Measurements from ENCODE around the gene FOXO3. TPM values are rescaled to one million over a fixed set of nuclear protein-coding genes. Genes with fewer than 3 reads are reported as not detected.

The FOXO3 gene
- total RNA-seq, 1 experiment from 2014 or later: 22.1 TPM

- no peaks in the 10 kb centered on the region for H3K27me3 ChIP-seq (ENCODE audit: insufficient read depth, low read length)
- no peak overlapping the region for H2BK15ac ChIP-seq (ENCODE audit: low read depth, low read length)
- DNase-seq: no peak
- no peak overlapping the region for H3K9ac ChIP-seq (ENCODE audit: extremely low read depth, insufficient read length, low read length)
- no peak overlapping the region for H2BK20ac ChIP-seq (ENCODE audit: low read depth, low read length, poor library complexity, severe bottlenecking)
- H3K14ac ChIP-seq (ENCODE audit: insufficient read depth, low read length): no peak overlapping the region
- Mint-ChIP-seq H3K27me3 (ENCODE audit: low read depth) (no peaks in the 10 kb centered on the region), H3K4me3 (no peak overlapping the region), H3K36me3 (ENCODE audit: insufficient read depth in 1 of 3, low read depth in 3 of 3) (no peaks in the 10 kb centered on the region; a peak in 1 of 7 replicates), H3K4me1 (peaks cover 39 to 42% of the 10 kb centered on the region in 2 experiments), H3K27ac (no peak overlapping the region), H3K9me3 (no peaks in the 10 kb centered on the region)
- no peak for TF ChIP-seq CTCF (conservative IDR thresholded peaks at IDR 0.05)
- H2AFZ ChIP-seq (ENCODE audit: low read length): no peak overlapping the region
- H2BK12ac ChIP-seq (ENCODE audit: insufficient read length, low read depth, low read length): no peak overlapping the region
- H3K79me1 ChIP-seq (ENCODE audit: insufficient read depth, low read depth, low read length, poor library complexity, severe bottlenecking): no peaks in the 10 kb centered on the region
- H3K4me1 ChIP-seq (ENCODE audit: insufficient read depth, low read length): peaks cover 2% of the 10 kb centered on the region; the same call in 1 of the 2 replicates
- H3K4me2 ChIP-seq (ENCODE audit: insufficient read depth, insufficient read length, low read length): no peak overlapping the region
- no peak overlapping the region for H4K5ac ChIP-seq (ENCODE audit: insufficient read length, low read depth, low read length)
- H3K56ac ChIP-seq (ENCODE audit: insufficient read length, low read depth, low read length): no peak overlapping the region
- no peak overlapping the region for H3K23ac ChIP-seq (ENCODE audit: insufficient read length, low read depth, low read length)
- H2BK120ac ChIP-seq (ENCODE audit: low read depth, low read length, poor library complexity, severe bottlenecking): no peak overlapping the region
- no peak overlapping the region for H2AK5ac ChIP-seq (ENCODE audit: insufficient read length, low read length)
- no peak overlapping the region for H3K18ac ChIP-seq (ENCODE audit: insufficient read length, low read depth, low read length)
- no peak overlapping the region for H3K27ac ChIP-seq (ENCODE audit: insufficient read length, low read depth, low read length)
- H2BK5ac ChIP-seq (ENCODE audit: insufficient read length, low read length): no peak overlapping the region
- no peak overlapping the region for H4K91ac ChIP-seq (ENCODE audit: insufficient read length, low read depth, low read length)
- H3T11ph ChIP-seq (ENCODE audit: low read length): no peak overlapping the region
- H3K4ac ChIP-seq (ENCODE audit: low read depth, low read length): no peak overlapping the region
- H4K8ac ChIP-seq (replicated peaks; ENCODE audit: insufficient read length, low read depth, low read length): no peak overlapping the region
- no peaks in the 10 kb centered on the region for H4K20me1 ChIP-seq (ENCODE audit: control insufficient read depth, insufficient read depth, insufficient read length)
- H3K23me2 ChIP-seq (ENCODE audit: insufficient read length, low read depth, low read length, poor library complexity, severe bottlenecking): no peaks in the 10 kb centered on the region
- peaks cover 4% of the 10 kb centered on the region; the same call in 1 of the 2 replicates for H3K79me2 ChIP-seq (ENCODE audit: insufficient read depth, low read length)
- no peaks in the 10 kb centered on the region for H3K9me3 ChIP-seq (ENCODE audit: control insufficient read depth, low read depth, low read length)
Observed at GRCh38 chr6:108652375-108652774, 91.7 kb downstream of the FOXO3 start.
